WTC11 (cell line): ENCODE results near the gene AQP4. TPM values are rescaled to one million over a fixed set of nuclear protein-coding genes. Genes with fewer than 3 reads are reported as not detected.

ENCODE experiments used
- ATAC-seq: fragments of 200-7000 bp; cut with Tn5 transposase; 2 replicates; pipeline ENCODE4 v1.10.0; 2021; ENCODE audit warnings: mild to moderate bottlenecking, moderate library complexity
- CTCF ChIA-PET: fragments of 300-600 bp; sonication (Branson Sonifier 250); formaldehyde crosslinking; loops from one replicate; lab custom pipeline; 2021; ENCODE audit warnings: antibody characterized with exemption; lab: Charles Lee
- POLR2A ChIA-PET: fragments of 350-600 bp; sonication (Branson Sonifier 250); formaldehyde crosslinking; loops from one replicate; lab custom pipeline; 2021; ENCODE audit warnings: antibody characterized with exemption; lab: Charles Lee
- DNase-seq: peaks from one replicate; pipeline ENCODE4 v3.0.0; 2021; ENCODE audit warnings: low spot score
- H3K27ac Mint-ChIP-seq: 2 replicates; pipeline ENCODE4 v1.8.0; 2021; ENCODE audit warnings: mixed read lengths
- H3K27me3 Mint-ChIP-seq: 2 replicates; pipeline ENCODE4 v1.8.0; 2021; ENCODE audit warnings: low read depth, mild to moderate bottlenecking, moderate library complexity, mixed read lengths
- H3K36me3 Mint-ChIP-seq: 2 replicates; pipeline ENCODE4 v1.8.0; 2021; ENCODE audit warnings: mixed read lengths
- H3K4me1 Mint-ChIP-seq: 2 replicates; pipeline ENCODE4 v1.8.0; 2022; ENCODE audit warnings: mixed read lengths
- H3K4me3 Mint-ChIP-seq: 2 replicates; pipeline ENCODE4 v1.8.0; 2021; ENCODE audit warnings: mild to moderate bottlenecking, moderate library complexity, mixed read lengths
- H3K9me3 Mint-ChIP-seq: 2 replicates; pipeline ENCODE4 v1.8.0; 2021; ENCODE audit warnings: mixed read lengths
- CREM ChIP-seq: sonication (generic); formaldehyde crosslinking; IDR thresholded peaks from 2 replicates; pipeline ENCODE4 v1.8.1; 2022; ENCODE audit warnings: mild to moderate bottlenecking, missing genetic modification reagents, moderate library complexity
- ERG ChIP-seq: fragments of 250-450 bp; sonication (Bioruptor Pico); IDR thresholded peaks from 2 replicates; pipeline ENCODE4 v1.8.0; 2021; ENCODE audit warnings: mild to moderate bottlenecking
- KAT7 ChIP-seq: sonication (generic); formaldehyde crosslinking; IDR thresholded peaks from 2 replicates; pipeline ENCODE4 v1.8.1; 2023; ENCODE audit warnings: missing genetic modification reagents, mild to moderate bottlenecking, borderline replicate concordance
- NFE2L1 ChIP-seq: sonication (generic); formaldehyde crosslinking; IDR thresholded peaks from 2 replicates; pipeline ENCODE4 v1.8.1; 2023; ENCODE audit warnings: missing genetic modification reagents
- NFYB ChIP-seq: sonication (generic); formaldehyde crosslinking; conservative IDR thresholded peaks from 2 replicates; pipeline ENCODE4 v1.8.0; 2022; ENCODE audit warnings: low read depth, missing genetic modification reagents
- OVOL2 ChIP-seq: fragments of 250-450 bp; sonication (Bioruptor Pico); IDR thresholded peaks from 2 replicates; pipeline ENCODE4 v1.9.0; 2021; ENCODE audit warnings: mild to moderate bottlenecking, borderline replicate concordance
- RELA ChIP-seq: sonication (generic); formaldehyde crosslinking; IDR thresholded peaks from 2 replicates; pipeline ENCODE4 v1.8.1; 2022; ENCODE audit warnings: missing genetic modification reagents, mild to moderate bottlenecking, borderline replicate concordance
- RORB ChIP-seq: fragments of 250-450 bp; sonication (Bioruptor Pico); IDR thresholded peaks from 2 replicates; pipeline ENCODE4 v1.9.0; 2021; ENCODE audit warnings: mild to moderate bottlenecking
- SMAD3 ChIP-seq: sonication (generic); formaldehyde crosslinking; IDR thresholded peaks from 2 replicates; pipeline ENCODE4 v1.8.0; 2022; ENCODE audit warnings: missing genetic modification reagents, mild to moderate bottlenecking, borderline replicate concordance
- STAT6 ChIP-seq: sonication (generic); formaldehyde crosslinking; conservative IDR thresholded peaks from 2 replicates; pipeline ENCODE4 v1.8.1; 2023; ENCODE audit warnings: mild to moderate bottlenecking, low read depth, missing genetic modification reagents, moderate library complexity
- TEAD4 ChIP-seq: sonication (generic); formaldehyde crosslinking; IDR thresholded peaks from 2 replicates; pipeline ENCODE4 v1.8.0; 2022; ENCODE audit warnings: mild to moderate bottlenecking, missing genetic modification reagents
- USF1 ChIP-seq: sonication (generic); formaldehyde crosslinking; IDR thresholded peaks from 2 replicates; pipeline ENCODE4 v1.8.0; 2022; ENCODE audit warnings: mild to moderate bottlenecking, missing genetic modification reagents
- ZBTB43 ChIP-seq: sonication (generic); formaldehyde crosslinking; IDR thresholded peaks from 2 replicates; pipeline ENCODE4 v1.8.1; 2023; ENCODE audit warnings: mild to moderate bottlenecking, missing genetic modification reagents
- ZNF219 ChIP-seq: sonication (generic); formaldehyde crosslinking; IDR thresholded peaks from 2 replicates; pipeline ENCODE4 v1.8.0; 2023; ENCODE audit warnings: missing genetic modification reagents, mild to moderate bottlenecking, borderline replicate concordance
- ZNF396 ChIP-seq: fragments of 250-450 bp; sonication (Bioruptor Pico); IDR thresholded peaks from 2 replicates; pipeline ENCODE4 v1.8.0; 2021; ENCODE audit warnings: mild to moderate bottlenecking, moderate library complexity, borderline replicate concordance
- ZNF425 ChIP-seq: fragments of 250-450 bp; sonication (Bioruptor Pico); conservative IDR thresholded peaks from 2 replicates; pipeline ENCODE4 v1.9.0; 2021; ENCODE audit warnings: mild to moderate bottlenecking
- ZNF512 ChIP-seq: sonication (generic); formaldehyde crosslinking; IDR thresholded peaks from 2 replicates; pipeline ENCODE4 v1.8.1; 2022; ENCODE audit warnings: missing genetic modification reagents, borderline replicate concordance
- total RNA-seq: library from RNA; stranded (reverse); gene quantifications from 3 replicates; pipeline ENCODE4 v1.2.3, GENCODE V29; 2021

AQP4 gene
- total RNA-seq, 1 experiment from 2014 or later: 4.5 TPM

- Mint-ChIP-seq H3K27ac (no peak overlapping the region), H3K36me3 (no peaks in the 10 kb centered on the region), H3K9me3 (no peaks in the 10 kb centered on the region; the same call in 1 of the 2 replicates), H3K4me3 (no peak overlapping the region), H3K27me3 (no peaks in the 10 kb centered on the region), H3K4me1 (0 out of 2 replicates have a peak, but pooled peaks cover 7% of the 10 kb centered on the region)
- ATAC-seq: peak; percentile 67
- TF ChIP-seq USF1 (no peak), RELA (CRISPR knock-in tag) (no peak), SMAD3 (CRISPR knock-in tag) (no peak), CREM (CRISPR knock-in tag) (no peak), ZBTB43 (no peak), ZNF425 (CRISPR knock-in tag) (no peak), OVOL2 (no peak), ZNF396 (CRISPR knock-in tag) (no peak)
- ChIA-PET CTCF (interaction anchor here (0.5 to 3.2 kb wide), 19 partner anchors 8 to 801 kb away, joined by 3 to 22 read pairs (median 4); partner anchors contain the start of gene AQP4), POLR2A (no interaction called here)
- DNase-seq: peak; percentile 15
Observed at GRCh38 chr18:26804519-26804918, 61.0 kb downstream of the AQP4 start.

- peaks cover 5% of the 10 kb centered on the region; the same call in 1 of the 2 replicates for H3K9me3 Mint-ChIP-seq
- H3K27ac Mint-ChIP-seq: no peak overlapping the region
- CTCF ChIA-PET: interaction anchor here (0.7 to 3.2 kb wide), 8 partner anchors 9 to 802 kb away, joined by 3 to 22 read pairs (median 6); partner anchors contain the start of gene AQP4
- POLR2A ChIA-PET: no interaction called here
- ATAC-seq (no peak), DNase-seq (no peak)
- TF ChIP-seq STAT6 (CRISPR knock-in tag) (no peak), NFE2L1 (CRISPR knock-in tag) (no peak), RORB (CRISPR knock-in tag) (no peak), TEAD4 (CRISPR knock-in tag) (no peak), USF1 (no peak), ZNF219 (CRISPR knock-in tag) (no peak), ERG (CRISPR knock-in tag) (no peak), ZNF512 (CRISPR knock-in tag) (no peak), NFYB (CRISPR knock-in tag) (no peak), KAT7 (CRISPR knock-in tag) (no peak)
- 0 out of 2 replicates have a peak, but pooled peaks cover 7% of the 10 kb centered on the region for H3K4me1 Mint-ChIP-seq
- no peak overlapping the region for H3K4me3 Mint-ChIP-seq
- no peaks in the 10 kb centered on the region for H3K27me3 Mint-ChIP-seq
- no peaks in the 10 kb centered on the region for H3K36me3 Mint-ChIP-seq
Observed at GRCh38 chr18:26803643-26804042, 61.9 kb downstream of the AQP4 start.
